Stimulated activated CD4-positive, alpha-beta T cell treated with anti-CD3 and anti-CD28 coated beads, TNF-alpha, amount 100 ng/mL, for 24 hours (primary cell): ENCODE results near the gene POLR2C.
A peak's percentile ranks its signal among the peaks of the same experiment; 100 is the strongest.
"Not testable (repeated sequence)": the region's sequence is repeated elsewhere in the genome, so short reads cannot be mapped to it uniquely, and the experiment has no call there.

Experiments used
- DNase-seq, 3 experiments: peaks; one replicate each; pipeline ENCODE4 v3.0.0-alpha.2; 2020; ENCODE audit warnings: low read depth in 3 of 3

POLR2C gene

GRCh38 chr16:57479205-57479975 lies 16.9 kb downstream of the POLR2C start:
- DNase-seq, result no peak

- no peak for DNase-seq
Measured at GRCh38 chr16:57479976-57480753, 17.7 kb downstream of the POLR2C start.

- DNase-seq, result no peak
Measured at GRCh38 chr16:57480754-57481230, 18.3 kb downstream of the POLR2C start.

GRCh38 chr16:57481421-57481820 lies 18.9 kb downstream of the POLR2C start:
- no peak for DNase-seq

- DNase-seq, result no peak
Measured at GRCh38 chr16:57482845-57483545, 20.5 kb downstream of the POLR2C start.

- DNase-seq, result no peak
Measured at GRCh38 chr16:57483725-57484514, 21.4 kb downstream of the POLR2C start.

GRCh38 chr16:57484515-57485005 lies 22.1 kb downstream of the POLR2C start:
- no peak for DNase-seq

- no peak for DNase-seq
Measured at GRCh38 chr16:57485091-57485915, 22.8 kb downstream of the POLR2C start.

- peak; percentile 55 to 82 (median 67) for DNase-seq
Measured at GRCh38 chr16:57485916-57486857, 23.7 kb downstream of the POLR2C start, which contains the start of gene DOK4. TSS of gene DOK4 (minus strand) at chr16:57486493. CDS start at chr16:57479507, 6,986 bp downstream.

GRCh38 chr16:57486858-57487834 lies 24.7 kb downstream of the POLR2C start:
- no peak for DNase-seq

GRCh38 chr16:57489229-57489628 lies 26.8 kb downstream of the POLR2C start:
- no peak for DNase-seq

- DNase-seq, result no peak
Measured at GRCh38 chr16:57493767-57494166, 31.3 kb downstream of the POLR2C start.

GRCh38 chr16:57497121-57497520 lies 34.6 kb downstream of the POLR2C start:
- DNase-seq, result no peak

- no peak for DNase-seq
Measured at GRCh38 chr16:57498031-57498430, 35.6 kb downstream of the POLR2C start.

GRCh38 chr16:57499941-57500340 lies 37.5 kb downstream of the POLR2C start:
- DNase-seq, result not testable (repeated sequence)

- peak in 1 of 3 experiments; percentile 9 for DNase-seq
Measured at GRCh38 chr16:57500578-57501111, 38.2 kb downstream of the POLR2C start.

- no peak for DNase-seq
Measured at GRCh38 chr16:57501492-57501891, 39.0 kb downstream of the POLR2C start.
